Measurements from ENCODE around the gene ATP8B4. TPM values are rescaled to one million over a fixed set of nuclear protein-coding genes. Genes with fewer than 3 reads are reported as not detected.

The ATP8B4 gene
- total and polyA plus RNA-seq, 12 donors: 0.39 to 5.3 (median 1.6) TPM

- TF ChIP-seq CTCF (IDR thresholded peaks at IDR 0.05): no peak
- WGBS, 2 donors: 69 to 86% methylated on average over 3 of the region's 3 CpGs
- Histone ChIP-seq H3K4me3 (no peak overlapping the region), H3K9me3 (peaks cover 0 to 42% (median 5%) of the 10 kb centered on the region in 11 donors), H3K4me1 (no peaks in the 10 kb centered on the region), H3K36me3 (peaks cover 0 to 6% (median 0%) of the 10 kb centered on the region in 9 donors), H3K27ac (no peak overlapping the region), H3K27me3 (no peaks in the 10 kb centered on the region)
- ATAC-seq: no peak
- DNase-seq: no peak
- intact Hi-C loops (cut with DNase I): no loop called here
Measured at GRCh38 chr15:49953421-49953820, 165.6 kb downstream of the ATP8B4 start.

GRCh38 chr15:49946681-49947080 lies 172.4 kb downstream of the ATP8B4 start:
- Histone ChIP-seq H3K36me3 (no peaks in the 10 kb centered on the region), H3K9me3 (peaks cover 0 to 71% (median 20%) of the 10 kb centered on the region in 11 donors), H3K4me1 (no peaks in the 10 kb centered on the region), H3K4me3 (no peak overlapping the region), H3K27me3 (no peaks in the 10 kb centered on the region), H3K27ac (no peak overlapping the region)
- DNase-seq (no peak), ATAC-seq (no peak)
- intact Hi-C loops (cut with DNase I): no loop called here
- TF ChIP-seq CTCF (IDR thresholded peaks at IDR 0.05): no peak
- 85 to 97% methylated on average over 2 of the region's 2 CpGs for WGBS, 2 donors

- 58 to 60% methylated on average over 2 of the region's 2 CpGs for WGBS, 2 donors
- no peak for ATAC-seq
- Histone ChIP-seq H3K4me3 (no peak overlapping the region), H3K36me3 (no peaks in the 10 kb centered on the region), H3K9me3 (peaks cover 0 to under 1% (median 0%) of the 10 kb centered on the region in 11 donors), H3K4me1 (peaks cover 0 to 13% (median 0%) of the 10 kb centered on the region in 9 donors), H3K27ac (peak overlapping the region in 1 of 10 donors; percentile 17), H3K27me3 (no peaks in the 10 kb centered on the region)
- intact Hi-C loops (cut with DNase I): loop anchor here in 1 of 10 donors (10.0 kb wide), 1 partner anchor 70 kb away; no protein-coding TSS in a partner anchor
- TF ChIP-seq CTCF (IDR thresholded peaks at IDR 0.05): no peak
- DNase-seq: no peak
Measured at GRCh38 chr15:49934487-49934886, 184.5 kb downstream of the ATP8B4 start.

GRCh38 chr15:49927189-49927861 lies 191.7 kb downstream of the ATP8B4 start:
- intact Hi-C loops (cut with DNase I): no loop called here
- H3K4me3 ChIP-seq: no peak overlapping the region
- H3K4me1 ChIP-seq: no peaks in the 10 kb centered on the region
- WGBS, 2 donors: 84 to 85% methylated on average over 2 of the region's 2 CpGs
- no peak for DNase-seq
- no peak overlapping the region for H3K27ac ChIP-seq
- ATAC-seq: peak in 1 of 8 donors; percentile 33
- no peak for TF ChIP-seq CTCF (IDR thresholded peaks at IDR 0.05)
- no peaks in the 10 kb centered on the region for H3K27me3 ChIP-seq
- no peaks in the 10 kb centered on the region for H3K9me3 ChIP-seq
- H3K36me3 ChIP-seq: no peaks in the 10 kb centered on the region
